Right lobe of liver (tissue), 4 donors: Measurements from ENCODE around the gene ELL.

ENCODE experiments used
- CTCF ChIP-seq, 4 donors: fragments of 200-600 bp in 3 of 4; fragments of 450-650 bp in 1 of 4; IDR thresholded peaks; one replicate each; pipeline versions ENCODE4 v1.5.1 to v1.8.0; 2016 to 2022; ENCODE audit warnings: antibody characterized with exemption in 4 of 4, mild to moderate bottlenecking in 2 of 4
- POLR2A ChIP-seq: fragments of 450-650 bp; IDR thresholded peaks from one replicate; pipeline ENCODE4 v1.6.1; 2017; ENCODE audit warnings: antibody characterized with exemption, mild to moderate bottlenecking
- donor health status: DM: no; HTN: no; CAD: no.
- donor health status: DM: no; HTN: no; CAD: no.
- donor health status: DM: no; HTN: yes; CAD: no.

- TF ChIP-seq CTCF (IDR thresholded peaks at IDR 0.05) (no peak), POLR2A (no peak)
Observed at GRCh38 chr19:18486746-18487145, 35.1 kb downstream of the ELL start.
